NCI-H2029 (cell line): Measurements from ENCODE around the gene ZNF831.

Source experiments
- DNase-seq: peaks from one replicate; lab custom pipeline; 2025; lab: John Stamatoyannopoulos, UW

Gene ZNF831

DNA sequence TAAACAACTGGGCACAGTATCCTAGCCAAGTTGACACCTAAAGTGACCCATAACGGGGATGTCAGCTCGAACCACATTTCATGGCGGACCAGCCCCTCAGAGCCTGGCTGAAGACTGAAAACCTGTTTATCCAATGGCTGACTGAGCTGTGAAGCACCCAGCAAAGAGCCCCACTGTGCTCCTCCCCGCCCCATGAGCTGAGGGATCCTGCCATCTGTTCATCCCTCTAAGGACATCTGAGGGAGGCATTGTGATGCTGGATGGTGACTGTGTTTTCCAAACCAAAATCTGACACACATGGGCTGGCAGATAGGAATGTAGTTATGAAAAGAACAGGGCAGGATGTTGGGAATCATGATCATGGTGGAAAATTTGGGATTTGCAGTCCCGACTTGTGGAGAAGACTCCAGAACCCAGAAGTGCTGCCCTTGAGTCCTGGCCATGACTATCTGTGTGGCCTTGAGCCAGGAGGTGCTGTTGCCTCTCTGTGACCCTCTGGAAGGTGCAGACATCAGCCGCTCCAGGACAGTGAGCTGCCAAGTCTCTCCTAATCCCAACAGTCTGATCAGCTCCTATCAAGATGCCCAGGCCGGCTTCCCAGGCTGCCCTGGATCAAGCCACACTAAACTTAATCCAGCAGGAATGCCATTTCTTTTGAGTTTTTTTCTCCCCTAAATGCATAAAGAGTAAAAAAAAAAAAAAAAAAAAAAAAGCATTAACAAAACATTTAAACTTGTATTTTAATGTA is 142.5 kb downstream of the ZNF831 start:
- no peak for DNase-seq

DNA sequence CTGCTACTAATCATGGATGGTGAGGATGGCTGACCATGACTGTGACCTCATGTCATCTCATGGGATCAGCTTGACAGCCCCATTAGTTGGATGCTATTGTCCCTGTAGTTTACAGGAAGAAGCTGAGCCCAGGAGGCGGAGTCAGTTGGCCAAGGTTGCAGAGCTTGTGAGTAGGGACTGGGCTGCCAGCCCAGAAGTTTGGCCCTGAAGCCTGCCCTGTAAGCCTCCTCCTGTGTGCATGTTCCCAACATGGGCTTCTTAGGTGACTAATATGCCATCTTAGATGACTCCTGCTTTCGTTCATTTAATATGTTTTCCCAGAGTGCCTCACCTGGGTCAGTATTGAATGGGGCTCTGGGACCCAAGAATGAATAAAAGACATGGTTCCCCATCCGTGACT is 143.6 kb downstream of the ZNF831 start:
- no peak for DNase-seq
